Measurements from ENCODE around the gene HHAT. TPM values are rescaled to one million over a fixed set of nuclear protein-coding genes. Genes with fewer than 3 reads are reported as not detected.

HHAT gene
- total RNA-seq, 1 donor from 2014 or later: 11.4 TPM

GRCh38 chr1:210678306-210678705, 349.6 kb downstream of the HHAT start:
- Histone ChIP-seq H3K9me3 (ENCODE audit: insufficient read depth, low read depth, low read length) (no peaks in the 10 kb centered on the region), H3K4me3 (ENCODE audit: insufficient read depth, low read depth, low read length) (no peak overlapping the region), H3K9ac (ENCODE audit: low read length) (no peak overlapping the region), H3K79me2 (ENCODE audit: insufficient read depth, low read length) (no peaks in the 10 kb centered on the region), H3K36me3 (ENCODE audit: insufficient read depth, low read length) (no peaks in the 10 kb centered on the region), H3K27me3 (ENCODE audit: insufficient read depth, low read length) (no peaks in the 10 kb centered on the region), H2AFZ (ENCODE audit: low read depth, low read length) (no peak overlapping the region), H3K4me2 (ENCODE audit: low read length) (no peak overlapping the region), H3K27ac (ENCODE audit: low read depth, low read length) (no peak overlapping the region), H3K4me1 (ENCODE audit: insufficient read depth, low read length) (no peaks in the 10 kb centered on the region), H4K20me1 (ENCODE audit: insufficient read depth, low read length) (no peaks in the 10 kb centered on the region)
- peaks cover 22% of the 10 kb centered on the region for H3K36me3 Mint-ChIP-seq (ENCODE audit: low read depth, unreplicated experiment)
- FAIRE-seq: no peak
- TF ChIP-seq EZH2 (IDR thresholded peaks at IDR 0.05; ENCODE audit: insufficient read depth, low read length): no peak
- TF ChIP-seq CTCF (IDR thresholded peaks at IDR 0.05; ENCODE audit: insufficient read depth, low read depth, low read length): no peak
- no peaks in the 10 kb centered on the region for H3K27me3 Mint-ChIP-seq (ENCODE audit: low read depth, unreplicated experiment)
- H3K9me3 Mint-ChIP-seq (ENCODE audit: unreplicated experiment): no peaks in the 10 kb centered on the region
- H3K27ac Mint-ChIP-seq (ENCODE audit: unreplicated experiment): no peak overlapping the region
- no peak for DNase-seq (ENCODE audit: low read depth)
- no peaks in the 10 kb centered on the region for H3K4me1 Mint-ChIP-seq (ENCODE audit: low read depth, unreplicated experiment)
- H3K4me3 Mint-ChIP-seq (ENCODE audit: unreplicated experiment): no peak overlapping the region

GRCh38 chr1:210681158-210681557, 352.5 kb downstream of the HHAT start:
- Histone ChIP-seq H3K4me1 (ENCODE audit: insufficient read depth, low read length) (no peaks in the 10 kb centered on the region), H3K27me3 (ENCODE audit: insufficient read depth, low read length) (no peaks in the 10 kb centered on the region), H3K9me3 (ENCODE audit: insufficient read depth, low read depth, low read length) (no peaks in the 10 kb centered on the region), H3K27ac (ENCODE audit: low read depth, low read length) (no peak overlapping the region), H3K9ac (ENCODE audit: low read length) (no peak overlapping the region), H4K20me1 (ENCODE audit: insufficient read depth, low read length) (no peaks in the 10 kb centered on the region), H3K36me3 (ENCODE audit: insufficient read depth, low read length) (no peaks in the 10 kb centered on the region), H3K4me3 (ENCODE audit: insufficient read depth, low read depth, low read length) (no peak overlapping the region), H2AFZ (ENCODE audit: low read depth, low read length) (no peak overlapping the region), H3K4me2 (ENCODE audit: low read length) (no peak overlapping the region), H3K79me2 (ENCODE audit: insufficient read depth, low read length) (no peaks in the 10 kb centered on the region)
- Mint-ChIP-seq H3K36me3 (ENCODE audit: low read depth, unreplicated experiment) (peaks cover 23% of the 10 kb centered on the region), H3K4me1 (ENCODE audit: low read depth, unreplicated experiment) (peaks cover 1% of the 10 kb centered on the region), H3K27ac (ENCODE audit: unreplicated experiment) (no peak overlapping the region), H3K27me3 (ENCODE audit: low read depth, unreplicated experiment) (peaks cover 3% of the 10 kb centered on the region), H3K4me3 (ENCODE audit: unreplicated experiment) (no peak overlapping the region), H3K9me3 (ENCODE audit: unreplicated experiment) (no peaks in the 10 kb centered on the region)
- FAIRE-seq (no peak), DNase-seq (ENCODE audit: low read depth) (no peak)
- TF ChIP-seq EZH2 (IDR thresholded peaks at IDR 0.05; ENCODE audit: insufficient read depth, low read length) (no peak), CTCF (IDR thresholded peaks at IDR 0.05; ENCODE audit: insufficient read depth, low read depth, low read length) (no peak)

GRCh38 chr1:210683403-210684047, 354.8 kb downstream of the HHAT start:
- Histone ChIP-seq H3K27ac (ENCODE audit: low read depth, low read length) (no peak overlapping the region), H3K9me3 (ENCODE audit: insufficient read depth, low read depth, low read length) (no peaks in the 10 kb centered on the region), H4K20me1 (ENCODE audit: insufficient read depth, low read length) (no peaks in the 10 kb centered on the region), H2AFZ (ENCODE audit: low read depth, low read length) (no peak overlapping the region), H3K9ac (ENCODE audit: low read length) (no peak overlapping the region), H3K4me2 (ENCODE audit: low read length) (no peak overlapping the region), H3K36me3 (ENCODE audit: insufficient read depth, low read length) (no peaks in the 10 kb centered on the region), H3K4me3 (ENCODE audit: insufficient read depth, low read depth, low read length) (no peak overlapping the region), H3K27me3 (ENCODE audit: insufficient read depth, low read length) (no peaks in the 10 kb centered on the region), H3K79me2 (ENCODE audit: insufficient read depth, low read length) (no peaks in the 10 kb centered on the region), H3K4me1 (ENCODE audit: insufficient read depth, low read length) (no peaks in the 10 kb centered on the region)
- Mint-ChIP-seq H3K27me3 (ENCODE audit: low read depth, unreplicated experiment) (peaks cover 4% of the 10 kb centered on the region), H3K9me3 (ENCODE audit: unreplicated experiment) (no peaks in the 10 kb centered on the region), H3K27ac (ENCODE audit: unreplicated experiment) (no peak overlapping the region), H3K36me3 (ENCODE audit: low read depth, unreplicated experiment) (peaks cover 26% of the 10 kb centered on the region), H3K4me3 (ENCODE audit: unreplicated experiment) (no peak overlapping the region), H3K4me1 (ENCODE audit: low read depth, unreplicated experiment) (peaks cover 5% of the 10 kb centered on the region)
- DNase-seq (ENCODE audit: low read depth) (no peak), FAIRE-seq (no peak)
- no peak for TF ChIP-seq EZH2 (IDR thresholded peaks at IDR 0.05; ENCODE audit: insufficient read depth, low read length)
- TF ChIP-seq CTCF (IDR thresholded peaks at IDR 0.05; ENCODE audit: insufficient read depth, low read depth, low read length): no peak
